ENCODE measurements around the gene NDUFS7.

GRCh38 chr19:1353144-1353543 lies 30.6 kb upstream of the NDUFS7 start:
- TF ChIP-seq POLR2A (IDR thresholded peaks at IDR 0.05): no peak
- TF ChIP-seq, protein P1, sequence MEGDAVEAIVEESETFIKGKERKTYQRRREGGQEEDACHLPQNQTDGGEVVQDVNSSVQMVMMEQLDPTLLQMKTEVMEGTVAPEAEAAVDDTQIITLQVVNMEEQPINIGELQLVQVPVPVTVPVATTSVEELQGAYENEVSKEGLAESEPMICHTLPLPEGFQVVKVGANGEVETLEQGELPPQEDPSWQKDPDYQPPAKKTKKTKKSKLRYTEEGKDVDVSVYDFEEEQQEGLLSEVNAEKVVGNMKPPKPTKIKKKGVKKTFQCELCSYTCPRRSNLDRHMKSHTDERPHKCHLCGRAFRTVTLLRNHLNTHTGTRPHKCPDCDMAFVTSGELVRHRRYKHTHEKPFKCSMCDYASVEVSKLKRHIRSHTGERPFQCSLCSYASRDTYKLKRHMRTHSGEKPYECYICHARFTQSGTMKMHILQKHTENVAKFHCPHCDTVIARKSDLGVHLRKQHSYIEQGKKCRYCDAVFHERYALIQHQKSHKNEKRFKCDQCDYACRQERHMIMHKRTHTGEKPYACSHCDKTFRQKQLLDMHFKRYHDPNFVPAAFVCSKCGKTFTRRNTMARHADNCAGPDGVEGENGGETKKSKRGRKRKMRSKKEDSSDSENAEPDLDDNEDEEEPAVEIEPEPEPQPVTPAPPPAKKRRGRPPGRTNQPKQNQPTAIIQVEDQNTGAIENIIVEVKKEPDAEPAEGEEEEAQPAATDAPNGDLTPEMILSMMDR (IDR thresholded peaks at IDR 0.05): no peak

Data from sigmoid colon (tissue), 3 donors.